ENCODE results near the gene ARG1.

Gene ARG1

DNA sequence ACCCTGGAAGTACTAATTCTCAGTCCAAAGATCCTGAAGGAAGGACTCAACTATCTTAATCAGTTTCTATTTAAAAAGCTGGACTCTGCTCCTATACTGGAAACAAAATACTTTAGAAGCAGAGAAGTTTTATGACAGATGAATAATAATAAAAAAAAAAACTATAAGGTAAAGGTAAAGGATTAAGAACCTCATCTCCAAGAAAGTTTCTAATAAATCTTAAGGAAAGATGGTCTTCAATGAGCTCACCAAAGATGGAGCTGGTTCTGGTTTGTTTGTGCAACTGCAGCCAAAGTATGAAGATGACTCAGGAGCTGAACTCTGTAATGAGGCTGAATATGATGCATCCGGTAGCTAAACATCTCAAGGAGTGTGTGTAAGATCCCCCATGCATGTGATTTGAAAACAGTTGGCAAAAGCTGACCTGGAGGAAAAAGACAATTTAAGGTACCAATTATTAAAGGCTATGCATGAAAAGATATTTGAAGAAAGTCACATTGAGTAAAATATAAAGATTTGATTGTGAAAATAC, 29.8 kb downstream of the ARG1 start:
- Histone ChIP-seq H3K4me1 (ENCODE audit: low read length) (no peaks in the 10 kb centered on the region), H3K79me2 (ENCODE audit: low read length) (no peaks in the 10 kb centered on the region), H3K9me3 (ENCODE audit: insufficient read depth, low read length) (no peaks in the 10 kb centered on the region), H3K36me3 (replicated peaks; ENCODE audit: low read depth, low read length) (peaks cover 18% of the 10 kb centered on the region), H3K4me2 (ENCODE audit: low read length) (no peak overlapping the region), H3K27me3 (ENCODE audit: low read depth, low read length) (no peaks in the 10 kb centered on the region), H4K20me1 (ENCODE audit: insufficient read depth, low read length) (no peaks in the 10 kb centered on the region), H2AFZ (ENCODE audit: low read depth, low read length) (no peak overlapping the region), H3K27ac (ENCODE audit: low read length) (no peak overlapping the region), H3K9ac (ENCODE audit: low read length) (no peak overlapping the region), H3K4me3 (ENCODE audit: low read length) (no peak overlapping the region)
- TF ChIP-seq, protein P1, sequence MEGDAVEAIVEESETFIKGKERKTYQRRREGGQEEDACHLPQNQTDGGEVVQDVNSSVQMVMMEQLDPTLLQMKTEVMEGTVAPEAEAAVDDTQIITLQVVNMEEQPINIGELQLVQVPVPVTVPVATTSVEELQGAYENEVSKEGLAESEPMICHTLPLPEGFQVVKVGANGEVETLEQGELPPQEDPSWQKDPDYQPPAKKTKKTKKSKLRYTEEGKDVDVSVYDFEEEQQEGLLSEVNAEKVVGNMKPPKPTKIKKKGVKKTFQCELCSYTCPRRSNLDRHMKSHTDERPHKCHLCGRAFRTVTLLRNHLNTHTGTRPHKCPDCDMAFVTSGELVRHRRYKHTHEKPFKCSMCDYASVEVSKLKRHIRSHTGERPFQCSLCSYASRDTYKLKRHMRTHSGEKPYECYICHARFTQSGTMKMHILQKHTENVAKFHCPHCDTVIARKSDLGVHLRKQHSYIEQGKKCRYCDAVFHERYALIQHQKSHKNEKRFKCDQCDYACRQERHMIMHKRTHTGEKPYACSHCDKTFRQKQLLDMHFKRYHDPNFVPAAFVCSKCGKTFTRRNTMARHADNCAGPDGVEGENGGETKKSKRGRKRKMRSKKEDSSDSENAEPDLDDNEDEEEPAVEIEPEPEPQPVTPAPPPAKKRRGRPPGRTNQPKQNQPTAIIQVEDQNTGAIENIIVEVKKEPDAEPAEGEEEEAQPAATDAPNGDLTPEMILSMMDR (IDR thresholded peaks at IDR 0.05; ENCODE audit: low read depth, low read length) = no peak
- no peak for TF ChIP-seq EZH2phosphoT487 (IDR thresholded peaks at IDR 0.05; ENCODE audit: low read depth)

DNA sequence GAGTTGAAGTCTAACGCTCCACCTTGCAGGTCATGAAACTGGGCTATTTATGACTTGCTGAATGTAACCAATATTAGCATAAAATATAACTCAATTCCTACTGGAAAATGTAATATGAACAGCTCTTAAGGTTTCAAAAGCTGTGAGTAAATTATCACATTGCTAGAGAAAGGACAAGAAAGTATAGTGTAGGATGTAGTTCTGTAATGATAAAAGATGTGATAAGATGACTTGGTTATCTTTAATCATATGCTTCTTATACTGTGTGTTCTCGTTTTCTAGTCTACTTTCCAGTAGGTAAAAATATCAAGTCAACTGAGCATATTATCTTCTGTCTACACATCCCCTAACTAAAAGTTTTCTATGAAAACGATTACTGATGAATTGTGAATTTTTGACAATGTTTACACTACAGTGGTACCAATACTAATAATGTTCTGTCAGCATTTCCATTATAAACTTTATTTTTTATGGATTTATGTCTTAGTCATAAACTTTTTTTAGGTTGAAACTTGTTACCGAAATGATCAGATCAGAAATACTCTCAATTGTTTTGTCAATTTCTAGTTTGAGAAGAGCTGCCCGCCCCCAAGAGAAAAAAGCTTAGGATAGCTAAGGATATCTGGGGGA, 40.4 kb downstream of the ARG1 start:
- H3K4me3 ChIP-seq (ENCODE audit: low read length) = no peak overlapping the region
- peaks cover 2% of the 10 kb centered on the region for H3K36me3 ChIP-seq (replicated peaks; ENCODE audit: low read depth, low read length)
- no peak overlapping the region for H3K4me2 ChIP-seq (ENCODE audit: low read length)

DNA sequence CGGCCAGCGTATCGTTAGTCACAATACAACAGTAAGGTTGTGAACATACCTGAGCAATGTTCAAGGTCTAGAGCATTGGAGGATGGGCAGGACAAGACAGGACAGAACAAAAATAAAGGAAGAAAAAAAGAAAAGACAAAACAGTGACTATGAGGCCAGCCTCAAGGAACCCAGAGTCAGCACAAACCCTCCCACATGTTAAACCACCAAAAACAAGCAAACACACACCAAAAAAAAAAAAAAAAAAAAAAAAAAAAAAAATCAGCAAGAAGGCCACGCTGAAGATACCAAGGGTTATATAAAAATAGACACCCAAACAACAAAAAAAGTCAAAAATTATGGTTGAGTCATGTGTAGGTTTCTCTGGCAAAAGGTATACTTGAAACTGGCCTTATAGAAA, 42.2 kb downstream of the ARG1 start:
- TF ChIP-seq EZH2phosphoT487 (IDR thresholded peaks at IDR 0.05; ENCODE audit: low read depth) = no peak
- TF ChIP-seq, protein P1 (IDR thresholded peaks at IDR 0.05; ENCODE audit: low read depth, low read length) = no peak
- no peaks in the 10 kb centered on the region for H3K79me2 ChIP-seq (ENCODE audit: low read length)
- H3K27ac ChIP-seq (ENCODE audit: low read length) = no peak overlapping the region
- H3K9ac ChIP-seq (ENCODE audit: low read length) = no peak overlapping the region
- no peak overlapping the region for H3K4me3 ChIP-seq (ENCODE audit: low read length)
- H3K4me1 ChIP-seq (ENCODE audit: low read length) = no peaks in the 10 kb centered on the region
- no peak overlapping the region for H2AFZ ChIP-seq (ENCODE audit: low read depth, low read length)
- no peak overlapping the region for H3K4me2 ChIP-seq (ENCODE audit: low read length)
- peaks cover 9% of the 10 kb centered on the region for H3K36me3 ChIP-seq (replicated peaks; ENCODE audit: low read depth, low read length)
- no peaks in the 10 kb centered on the region for H3K27me3 ChIP-seq (ENCODE audit: low read depth, low read length)
- no peaks in the 10 kb centered on the region for H3K9me3 ChIP-seq (ENCODE audit: insufficient read depth, low read length)
- no peaks in the 10 kb centered on the region for H4K20me1 ChIP-seq (ENCODE audit: insufficient read depth, low read length)

More for the DNA sequence above, 40.4 kb downstream of the ARG1 start:
- no peak overlapping the region for H3K9ac ChIP-seq (ENCODE audit: low read length)
- no peaks in the 10 kb centered on the region for H3K27me3 ChIP-seq (ENCODE audit: low read depth, low read length)
- no peak overlapping the region for H3K27ac ChIP-seq (ENCODE audit: low read length)
- no peaks in the 10 kb centered on the region for H4K20me1 ChIP-seq (ENCODE audit: insufficient read depth, low read length)
- TF ChIP-seq, protein P1 (IDR thresholded peaks at IDR 0.05; ENCODE audit: low read depth, low read length) = no peak
- no peak for TF ChIP-seq EZH2phosphoT487 (IDR thresholded peaks at IDR 0.05; ENCODE audit: low read depth)
- no peaks in the 10 kb centered on the region for H3K9me3 ChIP-seq (ENCODE audit: insufficient read depth, low read length)
- no peak overlapping the region for H2AFZ ChIP-seq (ENCODE audit: low read depth, low read length)
- no peaks in the 10 kb centered on the region for H3K79me2 ChIP-seq (ENCODE audit: low read length)
- no peaks in the 10 kb centered on the region for H3K4me1 ChIP-seq (ENCODE audit: low read length)

DNA sequence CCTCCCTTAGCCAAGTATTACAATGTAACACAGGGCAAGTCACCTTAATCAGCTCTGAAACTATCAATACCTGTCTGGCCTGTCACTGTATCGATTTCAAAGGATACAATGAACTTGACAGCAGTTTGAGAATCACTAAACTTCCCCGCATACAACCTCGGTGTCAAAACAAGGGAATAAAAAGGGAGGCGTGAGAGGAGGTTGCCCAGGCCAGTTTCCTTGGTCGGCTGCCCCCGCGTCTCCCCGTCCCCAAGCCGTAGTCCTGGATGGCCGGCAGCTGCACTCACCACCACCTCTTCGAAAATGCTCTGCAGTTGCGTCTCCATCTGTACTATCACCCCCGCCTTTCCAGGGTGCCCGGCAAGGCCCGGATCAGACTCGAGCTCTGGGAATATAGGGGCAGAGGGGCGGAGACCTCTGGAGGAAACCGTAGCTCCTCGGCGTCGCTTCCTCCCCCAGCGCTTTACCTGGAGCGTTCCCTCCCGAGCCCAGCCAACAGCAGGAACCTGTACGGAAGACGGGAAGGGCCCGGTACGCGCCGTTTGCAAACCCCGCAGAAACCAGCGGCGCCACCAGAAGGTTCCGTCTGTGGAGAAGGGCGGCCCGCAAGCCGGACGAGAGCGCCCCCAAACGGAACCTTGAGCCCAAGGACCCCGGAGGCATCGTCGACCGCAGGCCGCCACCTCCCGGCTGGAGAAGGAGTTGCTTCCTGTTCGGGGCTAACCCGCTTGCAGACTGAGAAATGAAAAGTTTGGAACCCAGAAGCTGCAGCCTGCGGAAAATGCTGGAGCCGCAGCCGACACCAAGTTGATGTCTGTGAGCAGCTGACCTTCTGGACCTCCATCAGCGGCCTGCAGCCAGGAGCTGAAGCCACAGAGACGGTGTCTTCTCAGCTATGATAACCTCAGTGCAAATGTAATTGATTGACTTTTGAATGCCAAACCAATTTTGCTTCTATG, 55.0 kb downstream of the ARG1 start, which contains the start of gene MED23:
Gene MED23 (minus strand): TSS at position 519 of the 959 bp plus-strand sequence. CDS start 193 bp downstream, at position 326.
- no peaks in the 10 kb centered on the region for H3K27me3 ChIP-seq (ENCODE audit: low read depth, low read length)

More for the DNA sequence above, 55.0 kb downstream of the ARG1 start, which contains the start of gene MED23:
- Histone ChIP-seq H3K9ac (ENCODE audit: low read length) (peak within 1 kb of the TSS; percentile 74), H3K36me3 (replicated peaks; ENCODE audit: low read depth, low read length) (no peaks in the 10 kb centered on the region), H3K79me2 (ENCODE audit: low read length) (peaks cover 13% of the 10 kb centered on the region), H3K9me3 (ENCODE audit: insufficient read depth, low read length) (no peaks in the 10 kb centered on the region), H3K4me2 (ENCODE audit: low read length) (peak within 1 kb of the TSS; percentile 87), H3K27ac (ENCODE audit: low read length) (peak within 1 kb of the TSS; percentile 37; the same call in 1 of the 2 replicates), H3K4me1 (ENCODE audit: low read length) (peaks cover 8% of the 10 kb centered on the region; the same call in 1 of the 2 replicates), H2AFZ (ENCODE audit: low read depth, low read length) (peak within 1 kb of the TSS; percentile 92), H3K4me3 (ENCODE audit: low read length) (peak within 1 kb of the TSS; percentile 99), H4K20me1 (ENCODE audit: insufficient read depth, low read length) (no peaks in the 10 kb centered on the region)
- TF ChIP-seq EZH2phosphoT487 (IDR thresholded peaks at IDR 0.05; ENCODE audit: low read depth) = no peak
- TF ChIP-seq, protein P1 (IDR thresholded peaks at IDR 0.05; ENCODE audit: low read depth, low read length) = peak; percentile 92

Data from OCI-LY3 (cell line).